Measurements from ENCODE around the gene PDLIM7.

The PDLIM7 gene

GRCh38 chr5:177465044-177465443 is 32.4 kb downstream of the PDLIM7 start:
- DNase-seq (ENCODE audit: low spot score in 2 of 2): no peak
- Histone ChIP-seq H3K4me1 (no peaks in the 10 kb centered on the region), H3K36me3 (replicated peaks) (peaks cover 70% of the 10 kb centered on the region), H3K4me3 (no peak overlapping the region), H3K27me3 (ENCODE audit: low read depth) (no peaks in the 10 kb centered on the region), H3K9me3 (no peaks in the 10 kb centered on the region)
- in situ Hi-C loops (cut with MboI; ENCODE audit: low sequenced_read_pairs): no loop called here

GRCh38 chr5:177462021-177462670 is 35.3 kb downstream of the PDLIM7 start:
- H3K4me1 ChIP-seq: no peaks in the 10 kb centered on the region
- in situ Hi-C loops (cut with MboI; ENCODE audit: low sequenced_read_pairs): no loop called here
- peaks cover 71% of the 10 kb centered on the region for H3K36me3 ChIP-seq (replicated peaks)
- no peaks in the 10 kb centered on the region for H3K9me3 ChIP-seq
- no peak overlapping the region for H3K4me3 ChIP-seq
- no peaks in the 10 kb centered on the region for H3K27me3 ChIP-seq (ENCODE audit: low read depth)
- DNase-seq (ENCODE audit: low spot score in 2 of 2): no peak

GRCh38 chr5:177459819-177460628 is 37.4 kb downstream of the PDLIM7 start:
- no peaks in the 10 kb centered on the region for H3K27me3 ChIP-seq (ENCODE audit: low read depth)
- H3K4me1 ChIP-seq: no peaks in the 10 kb centered on the region
- DNase-seq (ENCODE audit: low spot score in 2 of 2): no peak
- H3K36me3 ChIP-seq (replicated peaks): peaks cover 55% of the 10 kb centered on the region
- H3K9me3 ChIP-seq: no peaks in the 10 kb centered on the region
- no peak overlapping the region for H3K4me3 ChIP-seq
- in situ Hi-C loops (cut with MboI; ENCODE audit: low sequenced_read_pairs): no loop called here

- Histone ChIP-seq H3K4me3 (no peak overlapping the region), H3K4me1 (no peaks in the 10 kb centered on the region), H3K9me3 (no peaks in the 10 kb centered on the region), H3K36me3 (replicated peaks) (peaks cover 50% of the 10 kb centered on the region), H3K27me3 (ENCODE audit: low read depth) (no peaks in the 10 kb centered on the region)
- no peak for DNase-seq (ENCODE audit: low spot score in 2 of 2)
- in situ Hi-C loops (cut with MboI; ENCODE audit: low sequenced_read_pairs): no loop called here
Measured at GRCh38 chr5:177459357-177459756, 38.0 kb downstream of the PDLIM7 start.

GRCh38 chr5:177458912-177459350 is 38.5 kb downstream of the PDLIM7 start:
- no peaks in the 10 kb centered on the region for H3K9me3 ChIP-seq
- DNase-seq (ENCODE audit: low spot score in 2 of 2): peak in 1 of 2 experiments; percentile 56
- H3K36me3 ChIP-seq (replicated peaks): peaks cover 49% of the 10 kb centered on the region
- in situ Hi-C loops (cut with MboI; ENCODE audit: low sequenced_read_pairs): no loop called here
- H3K4me3 ChIP-seq: no peak overlapping the region
- H3K27me3 ChIP-seq (ENCODE audit: low read depth): no peaks in the 10 kb centered on the region
- H3K4me1 ChIP-seq: peaks cover 3% of the 10 kb centered on the region

GRCh38 chr5:177457852-177458681 is 39.3 kb downstream of the PDLIM7 start:
- in situ Hi-C loops (cut with MboI; ENCODE audit: low sequenced_read_pairs): no loop called here
- peaks cover 41% of the 10 kb centered on the region for H3K36me3 ChIP-seq (replicated peaks)

GRCh38 chr5:177456976-177457851 is 40.2 kb downstream of the PDLIM7 start:
- peaks cover 39% of the 10 kb centered on the region for H3K36me3 ChIP-seq (replicated peaks)
- no peaks in the 10 kb centered on the region for H3K27me3 ChIP-seq (ENCODE audit: low read depth)
- no peak overlapping the region for H3K4me3 ChIP-seq
- H3K4me1 ChIP-seq: peaks cover 7% of the 10 kb centered on the region
- peak; percentile 95 to 99 for DNase-seq (ENCODE audit: low spot score in 2 of 2)
- no peaks in the 10 kb centered on the region for H3K9me3 ChIP-seq
- in situ Hi-C loops (cut with MboI; ENCODE audit: low sequenced_read_pairs): no loop called here

More at GRCh38 chr5:177457852-177458681, 39.3 kb downstream of the PDLIM7 start:
- Histone ChIP-seq H3K27me3 (ENCODE audit: low read depth) (no peaks in the 10 kb centered on the region), H3K9me3 (no peaks in the 10 kb centered on the region), H3K4me3 (no peak overlapping the region), H3K4me1 (peaks cover 7% of the 10 kb centered on the region)
- DNase-seq (ENCODE audit: low spot score in 2 of 2): no peak

- H3K9me3 ChIP-seq: no peaks in the 10 kb centered on the region
- H3K27me3 ChIP-seq (ENCODE audit: low read depth): no peaks in the 10 kb centered on the region
- no peak overlapping the region for H3K4me3 ChIP-seq
- H3K4me1 ChIP-seq: peaks cover 7% of the 10 kb centered on the region
- peaks cover 39% of the 10 kb centered on the region for H3K36me3 ChIP-seq (replicated peaks)
- DNase-seq (ENCODE audit: low spot score in 2 of 2): no peak
- in situ Hi-C loops (cut with MboI; ENCODE audit: low sequenced_read_pairs): no loop called here
Measured at GRCh38 chr5:177456591-177456964, 40.8 kb downstream of the PDLIM7 start.

- Histone ChIP-seq H3K4me3 (peak overlapping the region; percentile 50), H3K4me1 (peaks cover 7% of the 10 kb centered on the region), H3K36me3 (replicated peaks) (peaks cover 39% of the 10 kb centered on the region)
Measured at GRCh38 chr5:177455661-177456590, 41.5 kb downstream of the PDLIM7 start.

GRCh38 chr5:177455036-177455660 is 42.3 kb downstream of the PDLIM7 start:
- peak overlapping the region; percentile 50 for H3K4me3 ChIP-seq
- no peaks in the 10 kb centered on the region for H3K9me3 ChIP-seq
- H3K4me1 ChIP-seq: peaks cover 7% of the 10 kb centered on the region
- no peaks in the 10 kb centered on the region for H3K27me3 ChIP-seq (ENCODE audit: low read depth)
- in situ Hi-C loops (cut with MboI; ENCODE audit: low sequenced_read_pairs): no loop called here
- H3K36me3 ChIP-seq (replicated peaks): peaks cover 32% of the 10 kb centered on the region
- peak; percentile 68 to 93 for DNase-seq (ENCODE audit: low spot score in 2 of 2)

More at GRCh38 chr5:177455661-177456590, 41.5 kb downstream of the PDLIM7 start:
- in situ Hi-C loops (cut with MboI; ENCODE audit: low sequenced_read_pairs): no loop called here
- Histone ChIP-seq H3K27me3 (ENCODE audit: low read depth) (no peaks in the 10 kb centered on the region), H3K9me3 (no peaks in the 10 kb centered on the region)
- peak; percentile 80 to 98 for DNase-seq (ENCODE audit: low spot score in 2 of 2)

- H3K4me3 ChIP-seq: peak overlapping the region; percentile 50
- H3K36me3 ChIP-seq (replicated peaks): peaks cover 28% of the 10 kb centered on the region
- no peaks in the 10 kb centered on the region for H3K27me3 ChIP-seq (ENCODE audit: low read depth)
- H3K9me3 ChIP-seq: no peaks in the 10 kb centered on the region
- DNase-seq (ENCODE audit: low spot score in 2 of 2): peak; percentile 78 to 96
- peaks cover 7% of the 10 kb centered on the region for H3K4me1 ChIP-seq
- in situ Hi-C loops (cut with MboI; ENCODE audit: low sequenced_read_pairs): no loop called here
Measured at GRCh38 chr5:177454397-177455035, 42.9 kb downstream of the PDLIM7 start.
